ENCODE results near the gene CCDC6. TPM values are rescaled to one million over a fixed set of nuclear protein-coding genes. Genes with fewer than 3 reads are reported as not detected.
A peak's percentile ranks its signal among the peaks of the same experiment; 100 is the strongest.

CCDC6 gene
- total RNA-seq, 1 experiment from 2014 or later = 58.4 TPM

DNA sequence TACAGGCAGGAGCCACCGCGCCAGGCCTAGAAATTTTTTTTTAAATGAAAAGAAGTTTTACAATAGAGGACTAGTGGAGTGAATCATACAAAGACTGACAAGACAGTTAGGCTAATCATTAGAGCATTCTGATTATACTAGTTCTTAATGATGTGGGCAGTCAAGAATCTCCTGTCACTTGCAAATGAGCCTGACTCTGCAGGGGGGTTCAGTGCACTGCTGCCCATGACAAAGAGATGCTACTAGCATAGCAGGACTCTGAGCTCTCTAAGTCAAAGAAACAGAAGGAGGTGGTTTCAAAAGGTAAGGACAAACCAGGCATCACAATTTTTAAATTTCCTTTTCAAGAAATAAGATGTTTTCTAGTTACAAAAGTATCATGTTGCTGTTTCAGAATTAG is 59.0 kb downstream of the CCDC6 start:
- Histone ChIP-seq H2BK15ac (ENCODE audit: low read depth, low read length) (no peak overlapping the region), H2BK20ac (ENCODE audit: low read depth, low read length, poor library complexity, severe bottlenecking) (no peak overlapping the region), H4K20me1 (ENCODE audit: control insufficient read depth, insufficient read depth, insufficient read length) (no peaks in the 10 kb centered on the region), H2BK5ac (ENCODE audit: insufficient read length, low read length) (no peak overlapping the region), H3K27ac (ENCODE audit: insufficient read length, low read depth, low read length) (no peak overlapping the region), H4K91ac (ENCODE audit: insufficient read length, low read depth, low read length) (no peak overlapping the region), H3K79me2 (ENCODE audit: insufficient read depth, low read length) (no peaks in the 10 kb centered on the region), H3K27me3 (ENCODE audit: insufficient read depth, low read length) (no peaks in the 10 kb centered on the region), H3K4me2 (ENCODE audit: insufficient read depth, insufficient read length, low read length) (no peak overlapping the region), H4K8ac (replicated peaks; ENCODE audit: insufficient read length, low read depth, low read length) (no peak overlapping the region), H2AFZ (ENCODE audit: low read length) (no peak overlapping the region), H3T11ph (ENCODE audit: low read length) (no peak overlapping the region), H3K4ac (ENCODE audit: low read depth, low read length) (no peak overlapping the region), H2BK120ac (ENCODE audit: low read depth, low read length, poor library complexity, severe bottlenecking) (no peak overlapping the region), H3K9ac (ENCODE audit: extremely low read depth, insufficient read length, low read length) (no peak overlapping the region), H3K18ac (ENCODE audit: insufficient read length, low read depth, low read length) (no peak overlapping the region), H2AK5ac (ENCODE audit: insufficient read length, low read length) (no peak overlapping the region), H3K23me2 (ENCODE audit: insufficient read length, low read depth, low read length, poor library complexity, severe bottlenecking) (no peaks in the 10 kb centered on the region), H3K23ac (ENCODE audit: insufficient read length, low read depth, low read length) (no peak overlapping the region), H3K79me1 (ENCODE audit: insufficient read depth, low read depth, low read length, poor library complexity, severe bottlenecking) (no peaks in the 10 kb centered on the region), H3K14ac (ENCODE audit: insufficient read depth, low read length) (no peak overlapping the region), H4K5ac (ENCODE audit: insufficient read length, low read depth, low read length) (no peak overlapping the region), H2BK12ac (ENCODE audit: insufficient read length, low read depth, low read length) (no peak overlapping the region), H3K9me3 (ENCODE audit: control insufficient read depth, low read depth, low read length) (no peaks in the 10 kb centered on the region), H3K4me1 (ENCODE audit: insufficient read depth, low read length) (peaks cover 5% of the 10 kb centered on the region), H3K56ac (ENCODE audit: insufficient read length, low read depth, low read length) (no peak overlapping the region)
- Mint-ChIP-seq H3K9me3 (no peaks in the 10 kb centered on the region), H3K27me3 (ENCODE audit: low read depth) (no peaks in the 10 kb centered on the region), H3K4me3 (peak overlapping the region; percentile 38 to 73), H3K36me3 (ENCODE audit: insufficient read depth in 1 of 3, low read depth in 3 of 3) (peaks cover 20 to 44% (median 29%) of the 10 kb centered on the region in 3 experiments; a peak in 6 of 7 replicates), H3K27ac (peak overlapping the region; percentile 93 to 98 (median 98)), H3K4me1 (peaks cover 61 to 64% of the 10 kb centered on the region in 2 experiments)
- no CpG with 5 or more reads among the region's 2 CpGs for WGBS (ENCODE audit: extremely low coverage, insufficient read length, low lambda C conversion rate)
- no peak for TF ChIP-seq CTCF (conservative IDR thresholded peaks at IDR 0.05)
- DNase-seq = peak; percentile 87
